ENCODE measurements around the gene ATG12. TPM values are rescaled to one million over a fixed set of nuclear protein-coding genes. Genes with fewer than 3 reads are reported as not detected.
A peak's percentile ranks its signal among the peaks of the same experiment; 100 is the strongest.
"Not testable (repeated sequence)": the region's sequence is repeated elsewhere in the genome, so short reads cannot be mapped to it uniquely, and the experiment has no call there.

The ATG12 gene
- polyA plus RNA-seq (ENCODE audit: insufficient read length): 48.4 TPM

DNA sequence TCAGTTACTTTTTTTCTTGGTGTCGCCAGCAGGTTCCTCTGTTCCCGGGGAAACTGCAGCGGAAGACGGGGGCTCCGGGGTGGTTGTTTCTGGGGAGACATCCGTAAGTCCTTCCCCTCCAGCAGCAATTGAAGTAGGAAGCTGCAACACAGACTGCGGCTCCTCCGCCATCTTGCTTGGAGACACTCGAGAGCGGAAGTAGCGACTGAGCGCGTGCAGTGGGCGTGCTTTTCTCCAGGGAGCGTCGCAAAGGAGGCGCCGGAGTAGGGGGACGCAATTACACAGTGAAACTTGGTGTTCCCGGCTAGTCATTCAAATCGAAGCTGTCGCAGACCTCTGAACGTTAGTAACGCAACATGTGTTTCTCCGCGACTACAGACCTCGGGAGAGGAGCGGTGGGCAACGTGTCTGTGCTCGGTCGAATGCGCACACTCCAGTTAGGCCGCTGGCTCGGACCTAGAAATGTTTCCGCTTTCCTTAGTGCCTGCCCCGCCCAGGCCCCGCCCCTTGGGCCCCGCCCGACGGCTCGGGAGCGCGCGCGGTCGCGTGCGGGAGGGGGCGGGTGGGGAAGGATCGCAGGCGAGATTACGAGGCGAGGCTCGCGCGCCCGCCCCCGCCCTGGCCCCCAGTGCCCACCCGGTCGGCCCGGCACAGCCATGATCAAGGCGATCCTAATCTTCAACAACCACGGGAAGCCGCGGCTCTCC is at the start of gene ATG12, which contains the start of gene AP3S1:
Gene ATG12 (minus strand): TSS at position 184 of the 707 bp plus-strand sequence. CDS start 13 bp downstream, at position 171.
Gene AP3S1 (plus strand): TSS at position 554 of the 707 bp plus-strand sequence. CDS start 103 bp downstream, at position 657.
- DNase-seq: peak; percentile 95

- peak; percentile 6 for DNase-seq
Measured at GRCh38 chr5:115888027-115888426, 46.7 kb upstream of the ATG12 start.

DNA sequence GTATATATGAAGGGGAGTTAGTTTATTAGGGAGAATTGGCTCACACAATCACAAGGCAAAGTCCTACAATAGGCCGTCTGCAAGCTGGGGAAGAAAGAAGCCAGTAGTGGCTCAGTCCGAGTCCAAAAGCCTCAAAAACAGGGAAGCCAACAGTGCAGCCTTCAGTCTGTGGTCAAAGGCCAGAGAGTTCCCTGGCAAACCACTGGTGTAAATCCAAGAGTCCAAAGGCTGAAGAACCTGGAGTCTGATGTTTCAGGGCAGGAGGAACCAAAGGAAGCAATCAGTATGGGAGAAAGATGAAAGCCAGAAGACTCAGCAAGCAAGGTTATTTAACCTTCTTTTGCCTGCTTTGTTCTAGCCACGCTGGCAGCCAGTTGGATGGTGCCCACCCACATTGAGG is 43.8 kb upstream of the ATG12 start:
- not testable (repeated sequence) for DNase-seq

DNA sequence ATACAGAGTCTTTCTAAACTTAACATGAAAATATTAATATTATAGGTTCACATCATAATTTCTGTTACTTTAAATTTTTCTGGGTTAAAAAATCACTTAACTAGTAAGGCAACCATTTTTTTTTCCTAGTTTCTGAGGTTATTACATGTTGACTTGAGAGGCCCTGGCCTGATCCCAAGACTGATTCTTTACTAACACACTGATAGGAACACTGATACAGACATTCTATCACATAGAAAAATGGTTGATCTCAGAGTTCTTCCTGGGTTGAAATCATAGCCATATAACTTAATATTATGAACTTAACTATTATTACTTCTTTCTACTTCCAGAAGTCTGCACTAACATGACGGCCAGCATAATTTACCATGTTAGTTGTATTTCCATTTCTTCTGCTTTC is 43.3 kb upstream of the ATG12 start:
- no peak for DNase-seq

- DNase-seq: not testable (repeated sequence)
Measured at GRCh38 chr5:115882434-115882833, 41.1 kb upstream of the ATG12 start.

DNA sequence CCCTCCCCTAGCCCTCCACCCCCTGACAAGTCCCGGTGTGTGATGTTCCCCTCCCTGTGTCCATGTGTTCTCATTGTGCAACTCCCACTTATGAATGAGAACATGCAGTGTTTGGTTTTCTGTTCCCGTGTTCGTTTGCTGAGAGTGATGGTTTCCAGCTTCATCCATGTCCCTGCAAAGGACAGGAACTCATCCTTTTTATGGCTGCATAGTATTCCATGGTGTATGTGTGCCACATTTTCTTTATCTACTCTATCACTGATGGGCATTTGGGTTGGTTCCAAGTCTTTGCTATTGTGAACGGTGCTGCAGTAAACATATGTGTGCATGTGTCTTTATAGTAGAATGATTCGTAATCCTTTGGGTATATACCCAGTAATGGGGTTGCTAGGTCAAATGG is 36.0 kb upstream of the ATG12 start:
- not testable (repeated sequence) for DNase-seq

GRCh38 chr5:115875447-115875846 is 34.1 kb upstream of the ATG12 start:
- DNase-seq: no peak

- DNase-seq: no peak
Measured at GRCh38 chr5:115873392-115873791, 32.0 kb upstream of the ATG12 start.

DNA sequence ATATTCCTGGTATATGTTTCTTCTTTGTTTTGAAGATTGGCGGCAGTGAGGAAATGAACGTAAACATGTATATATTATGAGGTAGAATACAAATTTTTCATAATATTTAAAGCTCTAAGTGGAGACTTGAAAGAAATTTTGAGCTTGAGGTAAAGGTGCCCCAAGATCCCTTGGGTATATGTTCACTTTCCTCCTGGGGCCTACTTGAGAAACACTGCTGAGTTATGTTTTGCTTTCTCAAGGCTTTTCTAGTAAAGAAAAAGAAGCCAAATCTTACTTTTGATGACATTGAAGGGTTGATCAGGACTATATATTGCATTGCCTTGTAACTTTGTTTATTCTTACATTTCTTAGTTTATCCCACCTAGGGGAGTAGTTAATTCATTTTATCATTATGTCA is 31.1 kb upstream of the ATG12 start:
- no peak for DNase-seq

DNA sequence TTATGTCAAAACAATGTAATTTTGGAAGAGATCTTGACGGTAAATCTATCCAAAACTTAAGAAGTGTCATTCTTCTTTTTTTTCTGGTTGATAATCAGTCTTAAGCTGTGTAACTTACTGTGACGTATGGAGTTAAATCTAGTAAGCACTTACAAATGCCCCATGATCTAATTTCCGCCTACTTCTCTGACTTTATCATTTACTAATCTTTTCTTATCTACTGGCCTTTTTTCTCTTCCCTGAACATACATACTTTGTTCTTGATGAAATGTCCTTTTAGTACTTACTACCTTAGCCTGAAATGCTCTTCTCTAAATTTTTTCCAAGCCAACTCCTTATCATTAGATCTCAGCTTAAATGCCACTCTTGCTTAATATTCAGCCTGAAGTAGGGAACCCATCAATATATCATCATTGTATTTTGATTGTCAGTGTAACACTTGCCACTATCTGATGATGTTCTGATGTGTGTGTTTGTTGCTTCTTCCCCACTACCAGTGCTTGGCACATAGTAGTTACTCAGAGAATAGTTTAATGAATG is 28.0 kb upstream of the ATG12 start:
- no peak for DNase-seq

DNA sequence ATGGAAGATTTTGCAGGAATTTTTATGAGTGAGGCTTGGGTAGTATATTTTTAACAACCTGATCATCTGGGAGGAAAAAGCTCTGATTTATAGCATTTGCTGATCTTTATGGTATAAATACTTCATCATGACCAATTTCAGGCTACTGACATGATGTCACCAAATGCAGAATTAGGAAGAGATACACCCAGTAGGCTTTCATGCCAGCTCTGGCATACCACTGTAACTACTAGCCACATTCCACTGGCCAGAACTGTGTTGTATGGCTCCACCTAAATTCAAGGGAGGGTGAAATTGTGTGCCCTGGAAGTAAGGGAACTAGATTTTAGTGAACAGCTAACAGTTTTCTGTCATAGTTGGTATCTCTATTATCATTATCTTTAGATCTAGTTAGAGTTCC is 18.0 kb upstream of the ATG12 start:
- DNase-seq: no peak

- no peak for DNase-seq
Measured at GRCh38 chr5:115858396-115858795, 17.0 kb upstream of the ATG12 start.

DNA sequence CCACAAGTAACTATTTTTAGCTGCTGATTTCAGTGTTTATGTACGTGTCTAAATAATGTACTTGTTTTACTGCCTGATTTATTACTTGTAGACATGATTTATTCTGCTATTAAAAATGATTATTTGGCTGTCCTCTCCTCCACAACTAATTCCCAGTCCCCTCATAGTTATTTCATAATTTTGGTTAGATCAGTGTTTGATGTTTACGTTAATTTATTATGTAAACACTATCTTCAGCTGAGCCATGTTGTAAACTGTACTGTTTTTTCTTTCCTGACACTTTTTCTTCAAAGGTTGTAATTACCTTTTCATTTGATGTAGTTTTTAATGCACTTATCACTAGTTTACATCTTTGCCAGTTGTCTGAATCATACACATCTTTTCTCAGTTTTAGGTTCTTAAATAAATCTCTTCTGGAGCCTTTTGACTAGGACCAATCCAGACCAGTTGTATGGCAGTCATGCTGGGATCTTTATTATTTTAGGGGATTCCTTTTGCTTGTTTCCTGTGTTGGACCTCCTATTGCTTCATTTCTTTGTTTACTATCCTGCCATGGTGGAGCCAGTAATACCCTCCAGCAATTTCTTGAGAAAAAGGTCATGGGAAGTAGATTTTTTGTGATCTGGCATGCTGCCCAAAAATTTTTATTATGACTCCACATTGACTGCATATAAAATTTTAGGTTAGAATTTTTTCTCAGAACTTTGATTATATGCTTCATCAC is 16.4 kb upstream of the ATG12 start:
- DNase-seq: no peak

- no peak for DNase-seq
Measured at GRCh38 chr5:115857057-115857479, 15.7 kb upstream of the ATG12 start.

DNA sequence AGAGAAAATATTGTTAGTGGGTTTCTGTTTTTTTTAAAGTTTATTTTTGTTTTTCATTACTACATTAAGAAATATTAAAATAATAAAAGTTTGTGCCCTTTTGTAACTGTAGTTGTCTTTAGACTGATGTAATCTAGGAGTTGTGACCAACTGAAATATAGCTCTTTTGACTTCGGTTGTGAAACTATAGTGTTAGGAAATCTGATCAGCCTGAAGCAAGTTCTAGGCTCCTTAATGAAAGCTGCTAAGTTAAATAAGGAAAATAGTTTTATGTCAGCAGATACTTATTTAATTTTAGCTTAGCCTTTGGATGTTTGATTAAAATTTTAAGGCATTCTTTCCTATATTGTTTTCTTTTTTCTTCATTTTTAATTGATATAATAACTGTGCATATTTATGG is 14.6 kb upstream of the ATG12 start:
- no peak for DNase-seq

DNA sequence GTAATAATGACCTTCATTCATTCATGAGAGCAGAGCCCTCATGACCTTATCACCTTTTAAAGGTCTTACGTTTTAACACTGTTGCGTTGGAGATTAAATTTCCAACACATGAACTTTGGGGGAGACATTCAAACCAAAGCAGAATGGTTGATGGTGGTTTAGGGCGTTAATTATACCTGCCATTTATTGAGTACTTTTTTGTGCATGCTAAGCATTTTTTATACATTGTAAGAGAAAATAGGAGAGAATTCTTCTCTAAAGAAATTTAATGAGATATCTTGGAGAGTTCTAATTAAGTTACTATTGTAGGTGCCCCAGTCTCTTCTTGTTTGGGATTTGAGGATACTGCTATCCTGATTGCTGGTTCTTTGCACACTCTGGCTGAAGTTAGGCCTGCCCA is 12.8 kb upstream of the ATG12 start:
- DNase-seq: no peak

DNA sequence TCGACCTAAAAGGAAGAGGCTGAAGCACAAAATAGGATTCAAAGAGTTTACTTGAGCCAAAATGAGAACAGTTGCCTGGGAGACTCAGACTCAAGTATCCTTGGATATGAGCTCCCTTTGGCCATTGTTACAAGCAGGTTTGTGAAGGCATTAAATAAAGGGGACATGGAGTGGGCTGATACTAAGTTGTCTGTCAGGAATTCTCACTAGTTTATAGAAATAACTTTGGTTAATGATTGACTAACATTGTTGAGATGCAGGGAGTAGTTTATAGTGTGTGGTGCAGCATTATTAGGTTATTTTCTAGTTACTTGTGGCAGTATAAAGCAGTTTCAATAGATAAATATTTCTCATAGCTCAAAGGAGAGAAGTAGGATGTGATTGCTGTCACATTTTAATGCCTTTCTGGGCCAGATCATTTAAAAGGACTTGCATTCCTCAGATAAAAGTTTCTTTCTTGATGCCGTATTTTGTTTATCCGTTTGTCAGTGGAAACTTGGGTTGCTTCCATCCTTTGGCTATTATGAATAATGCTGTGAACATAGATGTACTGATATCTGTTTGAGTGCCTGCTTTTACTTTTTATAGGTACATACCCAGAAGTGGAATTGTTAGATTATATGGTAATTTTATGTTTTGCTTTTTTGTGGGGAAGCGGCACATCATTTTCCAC is 9.5 kb upstream of the ATG12 start:
- DNase-seq: no peak

DNA sequence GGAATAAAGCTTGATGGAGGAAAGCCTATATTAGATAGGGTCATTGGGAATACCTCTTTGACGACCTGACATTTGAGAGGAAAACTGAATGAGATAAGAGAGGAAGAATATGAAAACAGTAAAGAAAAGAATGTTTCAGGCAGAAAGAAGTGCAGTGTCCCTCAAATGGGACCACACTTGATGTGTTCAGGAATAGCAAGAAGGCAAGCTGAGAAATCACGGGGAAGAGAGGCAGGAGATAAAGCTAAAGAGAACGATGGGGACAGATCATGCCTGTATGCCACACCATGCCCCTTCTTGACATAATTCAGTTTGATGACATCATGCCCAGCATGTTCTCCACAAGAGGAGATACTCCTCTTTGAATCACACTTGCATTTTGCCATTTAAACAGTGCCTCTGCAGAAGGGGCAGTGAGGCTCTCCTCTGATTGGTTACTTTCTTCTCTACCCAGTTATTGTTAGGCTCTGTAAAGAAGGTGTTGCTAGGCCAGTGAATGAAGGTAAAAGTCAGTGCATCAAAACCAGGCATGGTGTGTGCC is 8.0 kb upstream of the ATG12 start:
- no peak for DNase-seq

GRCh38 chr5:115847290-115847689 is 5.9 kb upstream of the ATG12 start:
- no peak for DNase-seq

GRCh38 chr5:115844321-115844817 is 3.0 kb upstream of the ATG12 start:
- no peak for DNase-seq

GRCh38 chr5:115843444-115844130 is 2.2 kb upstream of the ATG12 start:
- DNase-seq: no peak

DNA sequence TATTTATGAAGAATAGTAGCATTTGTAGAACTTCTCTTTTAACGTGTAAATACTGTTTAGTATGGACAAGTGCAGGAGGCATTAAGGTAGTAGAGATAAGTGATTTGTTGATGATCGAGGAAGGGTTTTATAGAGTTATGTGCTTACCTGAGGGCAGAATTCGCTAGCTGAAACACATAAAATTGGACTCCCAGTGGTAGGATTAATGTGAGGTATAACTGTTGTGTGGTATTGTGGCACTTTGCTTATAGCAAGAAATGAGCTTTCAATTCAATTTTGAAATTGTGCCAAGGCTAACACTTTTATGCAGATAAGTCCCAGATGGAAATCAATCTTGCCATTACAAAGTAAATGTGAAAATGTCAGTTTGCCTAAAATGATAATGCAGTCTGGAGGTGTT is 1.6 kb upstream of the ATG12 start:
- DNase-seq: no peak
